Neural progenitor cell (in vitro differentiated cells): Measurements from ENCODE around the gene NKAIN4. TPM values are rescaled to one million over a fixed set of nuclear protein-coding genes. Genes with fewer than 3 reads are reported as not detected.

Source experiments
- DNase-seq: peaks from one replicate; pipeline ENCODE4 v3.0.0-alpha.2; 2016; ENCODE audit warnings: low spot score
- H2AFZ ChIP-seq: fragments of 200-600 bp; sonication (generic); replicated peaks from 2 replicates; pipeline ENCODE4 v1.6.1; 2016; ENCODE audit warnings: antibody characterized with exemption
- H3F3A ChIP-seq: fragments of 200-600 bp; sonication (generic); 2 replicates; pipeline ENCODE4 v1.6.1; 2016; ENCODE audit warnings: antibody characterized with exemption, low read depth
- H3K27ac ChIP-seq: fragments of 200-600 bp; sonication (generic); 2 replicates; pipeline ENCODE4 v1.5.1; 2016; ENCODE audit warnings: mild to moderate bottlenecking
- H3K27me3 ChIP-seq: fragments of 200-600 bp; sonication (generic); 2 replicates; pipeline ENCODE4 v1.6.1; 2016; ENCODE audit warnings: mild to moderate bottlenecking, moderate library complexity
- H3K36me3 ChIP-seq: fragments of 200-600 bp; sonication (generic); 2 replicates; pipeline ENCODE4 v1.5.1; 2016
- H3K4me1 ChIP-seq: fragments of 200-600 bp; sonication (generic); 2 replicates; pipeline ENCODE4 v1.6.1; 2016; ENCODE audit warnings: mixed run types
- H3K4me2 ChIP-seq: fragments of 200-600 bp; sonication (generic); 2 replicates; pipeline ENCODE4 v1.6.1; 2016
- H3K4me3 ChIP-seq: fragments of 200-600 bp; sonication (generic); 2 replicates; pipeline ENCODE4 v1.5.1; 2016
- H3K79me2 ChIP-seq: fragments of 200-600 bp; sonication (generic); 2 replicates; pipeline ENCODE4 v1.6.1; 2016; ENCODE audit warnings: low read depth
- H3K9ac ChIP-seq: fragments of 200-600 bp; sonication (generic); 2 replicates; pipeline ENCODE4 v1.6.1; 2016
- H3K9me3 ChIP-seq: fragments of 200-600 bp; sonication (generic); 2 replicates; pipeline ENCODE4 v1.5.1; 2016; ENCODE audit warnings: low read depth
- H4K20me1 ChIP-seq: fragments of 200-600 bp; sonication (generic); 2 replicates; pipeline ENCODE4 v1.6.1; 2016; ENCODE audit warnings: low read depth
- H3K27ac Mint-ChIP-seq: 3 replicates; pipeline ENCODE4 v1.8.0; 2021; ENCODE audit warnings: mixed read lengths
- H3K27me3 Mint-ChIP-seq: 2 replicates; pipeline ENCODE4 v1.8.0; 2022; ENCODE audit warnings: low read depth, mild to moderate bottlenecking, inconsistent platforms, moderate library complexity, mixed read lengths; ENCODE audit not compliant: insufficient read depth
- H3K36me3 Mint-ChIP-seq: 3 replicates; pipeline ENCODE4 v1.8.0; 2021; ENCODE audit warnings: mixed read lengths
- H3K4me1 Mint-ChIP-seq: 3 replicates; pipeline ENCODE4 v1.8.0; 2021; ENCODE audit warnings: mixed read lengths
- H3K4me3 Mint-ChIP-seq: 3 replicates; pipeline ENCODE4 v1.8.0; 2021; ENCODE audit warnings: mild to moderate bottlenecking, moderate library complexity, mixed read lengths
- H3K9me3 Mint-ChIP-seq: 3 replicates; pipeline ENCODE4 v1.8.0; 2020; ENCODE audit warnings: mixed read lengths
- EZH2 ChIP-seq: fragments of 200-600 bp; sonication (generic); IDR thresholded peaks from 2 replicates; pipeline ENCODE4 v1.6.1; 2017; ENCODE audit warnings: antibody characterized with exemption, mild to moderate bottlenecking, moderate library complexity
- EZH2phosphoT487 ChIP-seq: fragments of 200-600 bp; sonication (generic); IDR thresholded peaks from 2 replicates; pipeline ENCODE4 v1.6.1; 2017; ENCODE audit warnings: antibody characterized with exemption
- total RNA-seq: library from RNA; depleted of rRNA; stranded (reverse); fragments of >200 nt; gene quantifications from 2 replicates; pipeline ENCODE4 v1.2.3, GENCODE V29; 2015; ENCODE audit warnings: low replicate concordance
- TF ChIP-seq, protein P1 (sequence below): fragments of 200-600 bp; sonication (generic); IDR thresholded peaks from 2 replicates; pipeline ENCODE4 v1.5.1; 2017; ENCODE audit warnings: antibody characterized with exemption, mild to moderate bottlenecking

NKAIN4 gene
- total RNA-seq, 1 donor from 2014 or later, result 9.7 TPM

GRCh38 chr20:63246490-63247288 is 7.6 kb downstream of the NKAIN4 start:
- TF ChIP-seq EZH2phosphoT487, result no peak
- no peak for TF ChIP-seq EZH2
- TF ChIP-seq, protein P1, sequence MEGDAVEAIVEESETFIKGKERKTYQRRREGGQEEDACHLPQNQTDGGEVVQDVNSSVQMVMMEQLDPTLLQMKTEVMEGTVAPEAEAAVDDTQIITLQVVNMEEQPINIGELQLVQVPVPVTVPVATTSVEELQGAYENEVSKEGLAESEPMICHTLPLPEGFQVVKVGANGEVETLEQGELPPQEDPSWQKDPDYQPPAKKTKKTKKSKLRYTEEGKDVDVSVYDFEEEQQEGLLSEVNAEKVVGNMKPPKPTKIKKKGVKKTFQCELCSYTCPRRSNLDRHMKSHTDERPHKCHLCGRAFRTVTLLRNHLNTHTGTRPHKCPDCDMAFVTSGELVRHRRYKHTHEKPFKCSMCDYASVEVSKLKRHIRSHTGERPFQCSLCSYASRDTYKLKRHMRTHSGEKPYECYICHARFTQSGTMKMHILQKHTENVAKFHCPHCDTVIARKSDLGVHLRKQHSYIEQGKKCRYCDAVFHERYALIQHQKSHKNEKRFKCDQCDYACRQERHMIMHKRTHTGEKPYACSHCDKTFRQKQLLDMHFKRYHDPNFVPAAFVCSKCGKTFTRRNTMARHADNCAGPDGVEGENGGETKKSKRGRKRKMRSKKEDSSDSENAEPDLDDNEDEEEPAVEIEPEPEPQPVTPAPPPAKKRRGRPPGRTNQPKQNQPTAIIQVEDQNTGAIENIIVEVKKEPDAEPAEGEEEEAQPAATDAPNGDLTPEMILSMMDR, result no peak
- H3K27me3 Mint-ChIP-seq, result peaks cover 8% of the 10 kb centered on the region
- Histone ChIP-seq H3K9me3 (no peaks in the 10 kb centered on the region), H3F3A (peaks cover under 1% of the 10 kb centered on the region), H3K36me3 (no peaks in the 10 kb centered on the region), H3K4me1 (peaks cover 13% of the 10 kb centered on the region), H3K4me3 (no peak overlapping the region), H2AFZ (no peak overlapping the region), H3K79me2 (no peaks in the 10 kb centered on the region), H3K27me3 (no peaks in the 10 kb centered on the region), H4K20me1 (no peaks in the 10 kb centered on the region), H3K9ac (no peak overlapping the region), H3K27ac (no peak overlapping the region), H3K4me2 (no peak overlapping the region)
- no peak overlapping the region for H3K27ac Mint-ChIP-seq
- peaks cover 38% of the 10 kb centered on the region for H3K4me1 Mint-ChIP-seq
- DNase-seq, result no peak
- peaks cover 4% of the 10 kb centered on the region for H3K9me3 Mint-ChIP-seq
- H3K4me3 Mint-ChIP-seq, result no peak overlapping the region
- H3K36me3 Mint-ChIP-seq, result peaks cover 7% of the 10 kb centered on the region

DNA sequence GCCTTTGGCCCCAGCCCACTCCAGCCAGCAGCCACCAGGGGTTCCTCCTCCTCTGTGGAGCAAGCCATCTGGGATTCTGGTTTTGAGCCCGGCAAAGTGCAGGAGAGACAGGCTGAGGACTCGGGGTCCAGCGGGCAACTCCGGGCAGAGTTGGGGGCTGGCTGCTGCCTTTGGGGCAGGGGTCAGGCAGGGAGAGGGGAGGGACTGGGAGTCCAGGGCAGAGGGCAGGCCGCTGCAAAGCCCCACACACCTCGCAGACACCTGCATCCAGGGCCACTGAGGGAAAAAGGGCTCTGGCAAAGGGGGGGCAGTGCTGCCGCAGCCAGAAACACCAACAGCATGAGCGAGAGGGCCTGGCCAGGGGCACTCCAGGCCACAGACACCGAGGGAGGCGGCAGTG is 9.8 kb downstream of the NKAIN4 start:
- Histone ChIP-seq H3K9ac (no peak overlapping the region), H3F3A (no peaks in the 10 kb centered on the region), H4K20me1 (no peaks in the 10 kb centered on the region), H3K36me3 (no peaks in the 10 kb centered on the region), H3K9me3 (no peaks in the 10 kb centered on the region), H3K4me1 (peaks cover 13% of the 10 kb centered on the region), H3K4me3 (no peak overlapping the region), H3K27me3 (no peaks in the 10 kb centered on the region), H3K79me2 (no peaks in the 10 kb centered on the region), H2AFZ (no peak overlapping the region), H3K27ac (no peak overlapping the region), H3K4me2 (no peak overlapping the region)
- Mint-ChIP-seq H3K36me3 (peaks cover 6% of the 10 kb centered on the region), H3K4me3 (no peak overlapping the region), H3K27ac (no peak overlapping the region), H3K9me3 (no peaks in the 10 kb centered on the region), H3K4me1 (peaks cover 26% of the 10 kb centered on the region), H3K27me3 (peaks cover 5% of the 10 kb centered on the region)
- DNase-seq, result no peak
- TF ChIP-seq EZH2 (no peak), EZH2phosphoT487 (no peak)
- TF ChIP-seq, protein P1, result no peak

GRCh38 chr20:63243604-63244247 is 10.5 kb downstream of the NKAIN4 start:
- Histone ChIP-seq H3K27me3 (no peaks in the 10 kb centered on the region), H3K4me3 (no peak overlapping the region), H4K20me1 (no peaks in the 10 kb centered on the region), H2AFZ (no peak overlapping the region), H3K9ac (no peak overlapping the region), H3K4me2 (no peak overlapping the region), H3K4me1 (peaks cover 12% of the 10 kb centered on the region), H3K27ac (no peak overlapping the region), H3K36me3 (no peaks in the 10 kb centered on the region), H3F3A (no peaks in the 10 kb centered on the region), H3K79me2 (no peaks in the 10 kb centered on the region), H3K9me3 (no peaks in the 10 kb centered on the region)
- no peak for DNase-seq
- Mint-ChIP-seq H3K27me3 (peaks cover 5% of the 10 kb centered on the region), H3K36me3 (peaks cover 5% of the 10 kb centered on the region), H3K9me3 (no peaks in the 10 kb centered on the region), H3K4me3 (no peak overlapping the region), H3K4me1 (peaks cover 20% of the 10 kb centered on the region), H3K27ac (peak overlapping the region; percentile 57)
- TF ChIP-seq EZH2phosphoT487, result no peak
- no peak for TF ChIP-seq EZH2
- TF ChIP-seq, protein P1, result no peak
